Thyroid gland (tissue), 4 donors: Measurements from ENCODE around the gene OR10H1. TPM values are rescaled to one million over a fixed set of nuclear protein-coding genes. Genes with fewer than 3 reads are reported as not detected.
"Not testable (repeated sequence)": the region's sequence is repeated elsewhere in the genome, so short reads cannot be mapped to it uniquely, and the experiment has no call there.

Experiments
- DNase-seq, 2 donors: peaks; one replicate each; pipeline ENCODE4 v3.0.0-alpha.2; 2019
- H3K27ac ChIP-seq, 3 donors: fragments of 200-600 bp; sonication (generic); 1 replicate in 2 of 3; 2 replicates in 1 of 3; pipeline ENCODE4 v1.5.1; 2016 to 2019; ENCODE audit warnings: mild to moderate bottlenecking in 1 of 3, moderate library complexity in 1 of 3
- H3K27me3 ChIP-seq: fragments of 200-600 bp; sonication (generic); one replicate; pipeline ENCODE4 v1.5.1; 2019
- H3K36me3 ChIP-seq, 2 donors: fragments of 200-600 bp; sonication (generic); one replicate each; pipeline ENCODE4 v1.5.1; 2016 to 2019
- H3K4me1 ChIP-seq, 2 donors: fragments of 200-600 bp; sonication (generic); one replicate each; pipeline ENCODE4 v1.5.1; 2017 to 2019
- H3K4me3 ChIP-seq, 3 donors: fragments of 200-600 bp; sonication (generic); replicated peaks in 1 of 3; 1 replicate in 2 of 3; 2 replicates in 1 of 3; pipeline ENCODE4 v1.5.1; 2016; ENCODE audit warnings: mild to moderate bottlenecking in 1 of 3
- H3K9me3 ChIP-seq: fragments of 200-600 bp; sonication (generic); one replicate; pipeline ENCODE4 v1.5.1; 2017
- CTCF ChIP-seq, 6 experiments: fragments of 200-600 bp in 3 of 6; fragments of 450-650 bp in 3 of 6; sonication (generic) in 3 of 6; IDR thresholded peaks; one replicate each; pipeline ENCODE4 v1.5.1; 2016 to 2019; ENCODE audit warnings: antibody characterized with exemption in 6 of 6, mild to moderate bottlenecking in 2 of 6, inconsistent platforms in 1 of 6, moderate library complexity in 1 of 6
- POLR2A ChIP-seq, 2 donors: fragments of 450-650 bp; IDR thresholded peaks; one replicate each; pipeline ENCODE4 v1.6.1; 2017; ENCODE audit warnings: antibody characterized with exemption in 2 of 2, mild to moderate bottlenecking in 2 of 2, moderate library complexity in 1 of 2
- WGBS, 2 donors: methylation state at CpG; one replicate each; pipeline ENCODE4 v1.1.5; 2017; 5-methylcytosine and 5-hydroxymethylcytosine counted together
- intact Hi-C: fragments of 100-400 bp; cut with DNase I; formaldehyde crosslinking; loops from one replicate; pipeline ENCODE4 v1.15.1; 2023
- total RNA-seq, 4 donors: library from RNA; depleted of rRNA; stranded (reverse); fragments of >200 nt; gene quantifications; one replicate each; pipeline ENCODE4 v1.2.3, GENCODE V29; 2016

Gene OR10H1
- total RNA-seq, 4 donors from 2014 or later: not detected

GRCh38 chr19:15836330-15837220 is 21.1 kb upstream of the OR10H1 start:
- no peaks in the 10 kb centered on the region for H3K27me3 ChIP-seq
- intact Hi-C loops: no loop called here
- H3K27ac ChIP-seq: peak overlapping the region; percentile 89 to 97 (median 92)
- TF ChIP-seq CTCF (IDR thresholded peaks at IDR 0.05): peak in 1 of 6 experiments; percentile 14
- peak; percentile 38 to 83 for TF ChIP-seq POLR2A (IDR thresholded peaks at IDR 0.05)
- no peaks in the 10 kb centered on the region for H3K9me3 ChIP-seq
- DNase-seq: peak; percentile 97 to 98
- H3K4me3 ChIP-seq: peak overlapping the region; percentile 25 to 64 (median 44)
- H3K36me3 ChIP-seq: no peaks in the 10 kb centered on the region
- WGBS, 2 donors: 0 to 1% methylated on average over 41 to 42 of the region's 65 CpGs
- H3K4me1 ChIP-seq: peaks cover 0 to 6% of the 10 kb centered on the region in 2 donors

GRCh38 chr19:15835565-15836329 is 20.3 kb upstream of the OR10H1 start:
- H3K27me3 ChIP-seq, H3K36me3 ChIP-seq, DNase-seq, H3K9me3 ChIP-seq, H3K4me1 ChIP-seq, intact Hi-C loops: not testable (repeated sequence)
- 50 to 52% methylated on average over 11 of the region's 11 CpGs for WGBS, 2 donors
- peak overlapping the region; percentile 89 to 97 (median 92) for H3K27ac ChIP-seq
- H3K4me3 ChIP-seq: peak overlapping the region; percentile 25 to 64 (median 44)

- H3K9me3 ChIP-seq, intact Hi-C loops, H3K36me3 ChIP-seq, H3K27me3 ChIP-seq, DNase-seq, H3K4me3 ChIP-seq, H3K4me1 ChIP-seq, H3K27ac ChIP-seq: not testable (repeated sequence)
- 89 to 98% methylated on average over 3 of the region's 3 CpGs for WGBS, 2 donors
These were observed 18.8 kb upstream of the OR10H1 start for GRCh38 chr19:15834232-15834631.

- no peaks in the 10 kb centered on the region for H3K36me3 ChIP-seq
- DNase-seq: no peak
- TF ChIP-seq CTCF (IDR thresholded peaks at IDR 0.05) (no peak), POLR2A (IDR thresholded peaks at IDR 0.05) (no peak)
- no peak overlapping the region for H3K27ac ChIP-seq
- 88 to 89% methylated on average over 5 of the region's 5 CpGs for WGBS, 2 donors
- intact Hi-C loops: no loop called here
- no peak overlapping the region for H3K4me3 ChIP-seq
- H3K27me3 ChIP-seq: no peaks in the 10 kb centered on the region
- no peaks in the 10 kb centered on the region for H3K9me3 ChIP-seq
- peaks cover 0 to 6% of the 10 kb centered on the region in 2 donors for H3K4me1 ChIP-seq
These were observed 16.2 kb upstream of the OR10H1 start for GRCh38 chr19:15831626-15832025.

GRCh38 chr19:15829786-15830185 is 14.3 kb upstream of the OR10H1 start:
- intact Hi-C loops: no loop called here
- H3K36me3 ChIP-seq: no peaks in the 10 kb centered on the region
- no peak for DNase-seq
- H3K27me3 ChIP-seq: no peaks in the 10 kb centered on the region
- no peak overlapping the region for H3K4me3 ChIP-seq
- 75 to 83% methylated on average over 8 of the region's 8 CpGs for WGBS, 2 donors
- TF ChIP-seq CTCF (IDR thresholded peaks at IDR 0.05) (no peak), POLR2A (IDR thresholded peaks at IDR 0.05) (no peak)
- no peaks in the 10 kb centered on the region for H3K9me3 ChIP-seq
- no peaks in the 10 kb centered on the region for H3K4me1 ChIP-seq
- H3K27ac ChIP-seq: no peak overlapping the region

GRCh38 chr19:15829306-15829698 is 13.8 kb upstream of the OR10H1 start:
- 91 to 92% methylated on average over 10 of the region's 10 CpGs for WGBS, 2 donors
- intact Hi-C loops: no loop called here
- Histone ChIP-seq H3K36me3 (no peaks in the 10 kb centered on the region), H3K27me3 (no peaks in the 10 kb centered on the region), H3K27ac (no peak overlapping the region), H3K4me3 (no peak overlapping the region), H3K4me1 (no peaks in the 10 kb centered on the region), H3K9me3 (no peaks in the 10 kb centered on the region)
- no peak for DNase-seq
- no peak for TF ChIP-seq POLR2A (IDR thresholded peaks at IDR 0.05)
- no peak for TF ChIP-seq CTCF (IDR thresholded peaks at IDR 0.05)

- H3K4me3 ChIP-seq, H3K27me3 ChIP-seq, H3K9me3 ChIP-seq, H3K27ac ChIP-seq, H3K36me3 ChIP-seq, H3K4me1 ChIP-seq, DNase-seq, intact Hi-C loops: not testable (repeated sequence)
- 60 to 68% methylated on average over 13 of the region's 13 CpGs for WGBS, 2 donors
These were observed 13.3 kb upstream of the OR10H1 start for GRCh38 chr19:15828611-15829305.
